Panc1 (cell line): ENCODE results near the gene TMEM108.

Source experiments
- CTCF ChIP-seq: fragments of 450-650 bp; IDR thresholded peaks from 2 replicates; pipeline ENCODE4 v1.5.1; 2017; ENCODE audit warnings: mild to moderate bottlenecking
- POLR2AphosphoS5 ChIP-seq: IDR thresholded peaks from 2 replicates; pipeline ENCODE4 v1.6.1; 2012; ENCODE audit warnings: mild to moderate bottlenecking, low read depth, low read length, moderate library complexity
- TCF7L2 ChIP-seq: IDR thresholded peaks from 2 replicates; pipeline ENCODE4 v1.6.1; 2011; ENCODE audit warnings: mild to moderate bottlenecking, low read depth, low read length, inconsistent platforms
- TF ChIP-seq, protein P1 (sequence below), 2 experiments: IDR thresholded peaks; 2 replicates each; pipeline ENCODE4 v1.6.1; 2011 to 2012; ENCODE audit warnings: low read depth in 2 of 2, control low read depth in 1 of 2, low read length in 1 of 2, mild to moderate bottlenecking in 1 of 2, moderate library complexity in 1 of 2; ENCODE audit not compliant: insufficient read depth in 1 of 2

- TF ChIP-seq CTCF (no peak), POLR2AphosphoS5 (no peak), TCF7L2 (no peak)
- TF ChIP-seq, protein P1, sequence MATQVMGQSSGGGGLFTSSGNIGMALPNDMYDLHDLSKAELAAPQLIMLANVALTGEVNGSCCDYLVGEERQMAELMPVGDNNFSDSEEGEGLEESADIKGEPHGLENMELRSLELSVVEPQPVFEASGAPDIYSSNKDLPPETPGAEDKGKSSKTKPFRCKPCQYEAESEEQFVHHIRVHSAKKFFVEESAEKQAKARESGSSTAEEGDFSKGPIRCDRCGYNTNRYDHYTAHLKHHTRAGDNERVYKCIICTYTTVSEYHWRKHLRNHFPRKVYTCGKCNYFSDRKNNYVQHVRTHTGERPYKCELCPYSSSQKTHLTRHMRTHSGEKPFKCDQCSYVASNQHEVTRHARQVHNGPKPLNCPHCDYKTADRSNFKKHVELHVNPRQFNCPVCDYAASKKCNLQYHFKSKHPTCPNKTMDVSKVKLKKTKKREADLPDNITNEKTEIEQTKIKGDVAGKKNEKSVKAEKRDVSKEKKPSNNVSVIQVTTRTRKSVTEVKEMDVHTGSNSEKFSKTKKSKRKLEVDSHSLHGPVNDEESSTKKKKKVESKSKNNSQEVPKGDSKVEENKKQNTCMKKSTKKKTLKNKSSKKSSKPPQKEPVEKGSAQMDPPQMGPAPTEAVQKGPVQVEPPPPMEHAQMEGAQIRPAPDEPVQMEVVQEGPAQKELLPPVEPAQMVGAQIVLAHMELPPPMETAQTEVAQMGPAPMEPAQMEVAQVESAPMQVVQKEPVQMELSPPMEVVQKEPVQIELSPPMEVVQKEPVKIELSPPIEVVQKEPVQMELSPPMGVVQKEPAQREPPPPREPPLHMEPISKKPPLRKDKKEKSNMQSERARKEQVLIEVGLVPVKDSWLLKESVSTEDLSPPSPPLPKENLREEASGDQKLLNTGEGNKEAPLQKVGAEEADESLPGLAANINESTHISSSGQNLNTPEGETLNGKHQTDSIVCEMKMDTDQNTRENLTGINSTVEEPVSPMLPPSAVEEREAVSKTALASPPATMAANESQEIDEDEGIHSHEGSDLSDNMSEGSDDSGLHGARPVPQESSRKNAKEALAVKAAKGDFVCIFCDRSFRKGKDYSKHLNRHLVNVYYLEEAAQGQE (IDR thresholded peaks at IDR 0.05; ENCODE audit: insufficient read depth in 1 of 2, low read depth in 2 of 2, low read length in 1 of 2) = no peak
Measured at GRCh38 chr3:133273346-133273745, 235.2 kb downstream of the TMEM108 start.
